Mucosa of rectum (tissue), 2 donors: ENCODE results near the gene STARD10.
A peak's percentile ranks its signal among the peaks of the same experiment; 100 is the strongest.

Experiments used
- H3K27ac ChIP-seq, 2 donors: one replicate each; pipeline ENCODE4 v1.7.0; 2013; ENCODE audit warnings: inconsistent platforms in 2 of 2, low read depth in 2 of 2, low read length in 2 of 2
- H3K27me3 ChIP-seq, 2 donors: one replicate each; pipeline ENCODE4 v1.7.0; 2013; ENCODE audit warnings: low read length in 2 of 2; ENCODE audit not compliant: control insufficient read depth in 2 of 2, insufficient read depth in 2 of 2
- H3K36me3 ChIP-seq, 2 donors: one replicate each; pipeline ENCODE4 v1.7.0; 2013; ENCODE audit warnings: low read length in 2 of 2; ENCODE audit not compliant: control insufficient read depth in 2 of 2, insufficient read depth in 2 of 2
- H3K4me1 ChIP-seq, 2 donors: one replicate each; pipeline ENCODE4 v1.7.0; 2013; ENCODE audit warnings: low read length in 2 of 2, mild to moderate bottlenecking in 1 of 2; ENCODE audit not compliant: control insufficient read depth in 2 of 2, insufficient read depth in 2 of 2
- H3K4me3 ChIP-seq, 2 donors: one replicate each; pipeline ENCODE4 v1.7.0; 2013; ENCODE audit warnings: low read length in 2 of 2
- H3K9ac ChIP-seq, 2 donors: one replicate each; pipeline ENCODE4 v1.7.0; 2013; ENCODE audit warnings: low read length in 2 of 2, low read depth in 1 of 2, mild to moderate bottlenecking in 1 of 2
- H3K9me3 ChIP-seq, 2 donors: one replicate each; pipeline ENCODE4 v1.7.0; 2013; ENCODE audit warnings: low read length in 2 of 2; ENCODE audit not compliant: control insufficient read depth in 2 of 2
- donor health status: healthy.
- donor health status: Normal muscosa, but diverticular disease.

Gene STARD10

DNA sequence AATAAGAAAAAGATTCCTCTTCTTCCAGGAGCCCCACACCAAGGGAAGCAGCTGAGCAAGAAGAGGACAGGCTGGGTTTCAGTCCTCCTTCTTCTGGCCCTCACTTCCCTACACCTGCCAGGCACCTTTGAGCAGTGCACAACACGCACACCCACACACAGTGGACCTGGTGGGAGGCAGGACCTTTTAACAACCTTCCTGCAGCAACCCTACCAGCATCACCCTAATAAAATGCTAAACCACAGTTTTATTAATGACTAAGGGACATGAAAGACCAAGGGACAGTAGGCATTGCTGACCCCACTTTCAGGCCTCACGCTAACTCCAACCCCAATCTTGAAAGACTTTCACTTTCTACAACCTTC lies 53.8 kb downstream of the STARD10 start:
- H3K36me3 ChIP-seq: no peaks in the 10 kb centered on the region
- no peak overlapping the region for H3K4me3 ChIP-seq
- peaks cover 30 to 49% of the 10 kb centered on the region in 2 donors for H3K4me1 ChIP-seq
- H3K27me3 ChIP-seq: no peaks in the 10 kb centered on the region
- H3K9me3 ChIP-seq: no peaks in the 10 kb centered on the region
- no peak overlapping the region for H3K9ac ChIP-seq
- peak overlapping the region in 1 of 2 donors; percentile 81 for H3K27ac ChIP-seq

- Histone ChIP-seq H3K27ac (peak overlapping the region; percentile 9 to 81), H3K9ac (peak overlapping the region in 1 of 2 donors; percentile 38), H3K9me3 (no peaks in the 10 kb centered on the region), H3K4me3 (no peak overlapping the region), H3K36me3 (no peaks in the 10 kb centered on the region), H3K27me3 (no peaks in the 10 kb centered on the region), H3K4me1 (peaks cover 30 to 46% of the 10 kb centered on the region in 2 donors)
These were observed 54.4 kb downstream of the STARD10 start for GRCh38 chr11:72739240-72740059.

- peaks cover 30 to 43% of the 10 kb centered on the region in 2 donors for H3K4me1 ChIP-seq
- H3K9me3 ChIP-seq: no peaks in the 10 kb centered on the region
- H3K27ac ChIP-seq: peak overlapping the region; percentile 45 to 81
- H3K4me3 ChIP-seq: peak overlapping the region; percentile 6 to 50
- no peaks in the 10 kb centered on the region for H3K27me3 ChIP-seq
- peak overlapping the region; percentile 3 to 38 for H3K9ac ChIP-seq
- H3K36me3 ChIP-seq: no peaks in the 10 kb centered on the region
These were observed 55.4 kb downstream of the STARD10 start for GRCh38 chr11:72738199-72739141.

- peak overlapping the region in 1 of 2 donors; percentile 16 for H3K4me3 ChIP-seq
- H3K4me1 ChIP-seq: peaks cover 23 to 42% of the 10 kb centered on the region in 2 donors
- no peaks in the 10 kb centered on the region for H3K36me3 ChIP-seq
- H3K9ac ChIP-seq: no peak overlapping the region
- H3K9me3 ChIP-seq: no peaks in the 10 kb centered on the region
- H3K27me3 ChIP-seq: no peaks in the 10 kb centered on the region
- H3K27ac ChIP-seq: peak overlapping the region; percentile 2 to 81
These were observed 56.5 kb downstream of the STARD10 start for GRCh38 chr11:72737336-72737735.

DNA sequence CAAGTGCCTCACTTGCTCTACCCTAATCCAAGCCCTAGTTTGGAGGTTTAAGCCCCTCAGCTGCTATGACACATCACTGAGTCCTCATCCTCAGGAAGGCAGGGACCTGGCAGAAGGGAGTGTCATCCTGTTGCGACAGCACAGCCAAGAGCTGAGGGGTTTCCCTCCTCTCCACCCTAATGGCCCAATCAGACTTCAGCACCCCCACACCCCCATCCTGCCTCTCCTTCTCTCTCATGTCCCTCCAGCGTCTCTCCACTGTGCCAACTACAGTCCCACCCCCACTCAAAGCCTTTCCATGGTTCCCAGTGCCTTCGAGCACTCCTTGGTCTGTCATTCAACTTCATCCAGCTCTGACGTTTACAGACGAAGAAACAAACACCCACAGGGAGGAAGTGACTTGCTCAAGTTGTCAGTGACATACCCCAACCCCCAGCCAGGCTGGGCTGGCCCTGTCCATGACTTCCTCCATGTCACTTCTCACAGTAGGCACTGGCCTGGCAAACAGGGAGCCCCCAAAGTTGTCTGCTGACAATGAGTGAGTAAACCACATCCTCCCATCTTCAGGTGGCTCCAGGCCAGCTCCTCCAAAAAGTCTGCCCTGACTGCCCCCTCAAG lies 57.3 kb downstream of the STARD10 start:
- Histone ChIP-seq H3K4me3 (peak overlapping the region in 1 of 2 donors; percentile 16), H3K9ac (no peak overlapping the region), H3K4me1 (peaks cover 16 to 34% of the 10 kb centered on the region in 2 donors), H3K9me3 (no peaks in the 10 kb centered on the region), H3K27ac (peak overlapping the region; percentile 19 to 49), H3K27me3 (no peaks in the 10 kb centered on the region), H3K36me3 (no peaks in the 10 kb centered on the region)

- peak overlapping the region in 1 of 2 donors; percentile 24 for H3K9ac ChIP-seq
- peaks cover 11 to 26% of the 10 kb centered on the region in 2 donors for H3K4me1 ChIP-seq
- H3K27ac ChIP-seq: peak overlapping the region in 1 of 2 donors; percentile 38
- H3K4me3 ChIP-seq: no peak overlapping the region
- no peaks in the 10 kb centered on the region for H3K36me3 ChIP-seq
- H3K9me3 ChIP-seq: no peaks in the 10 kb centered on the region
- H3K27me3 ChIP-seq: no peaks in the 10 kb centered on the region
These were observed 58.3 kb downstream of the STARD10 start for GRCh38 chr11:72735495-72736027.

DNA sequence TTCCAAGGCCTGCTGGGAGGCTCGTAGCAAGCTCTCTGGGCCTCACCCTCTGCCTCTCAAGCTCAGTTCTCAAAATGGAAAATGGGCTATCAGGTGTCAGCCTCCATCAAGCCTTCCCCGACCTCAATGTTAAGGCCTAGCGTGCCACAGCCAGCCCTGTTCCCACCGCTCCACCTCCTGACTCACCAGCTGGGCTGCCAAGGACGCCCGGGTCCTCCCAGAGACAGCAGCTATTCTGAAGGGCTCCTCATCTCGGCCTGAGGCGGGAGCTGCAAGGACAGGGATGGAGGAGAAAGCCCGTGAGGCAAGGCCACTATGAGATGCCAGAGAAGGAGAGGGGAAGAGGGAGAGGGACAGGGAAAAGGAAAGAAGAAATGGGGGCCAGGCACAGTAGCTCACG lies 61.5 kb downstream of the STARD10 start:
- H3K27me3 ChIP-seq: no peaks in the 10 kb centered on the region
- no peaks in the 10 kb centered on the region for H3K9me3 ChIP-seq
- peaks cover 4 to 7% of the 10 kb centered on the region in 2 donors for H3K4me1 ChIP-seq
- no peak overlapping the region for H3K27ac ChIP-seq
- no peaks in the 10 kb centered on the region for H3K36me3 ChIP-seq
- no peak overlapping the region for H3K9ac ChIP-seq
- no peak overlapping the region for H3K4me3 ChIP-seq

GRCh38 chr11:72730737-72731136 lies 63.1 kb downstream of the STARD10 start:
- Histone ChIP-seq H3K36me3 (no peaks in the 10 kb centered on the region), H3K4me3 (no peak overlapping the region), H3K9ac (no peak overlapping the region), H3K4me1 (peaks cover 0 to 2% of the 10 kb centered on the region in 2 donors), H3K9me3 (no peaks in the 10 kb centered on the region), H3K27me3 (no peaks in the 10 kb centered on the region), H3K27ac (no peak overlapping the region)

GRCh38 chr11:72730243-72730642 lies 63.6 kb downstream of the STARD10 start:
- Histone ChIP-seq H3K27me3 (no peaks in the 10 kb centered on the region), H3K9ac (no peak overlapping the region), H3K9me3 (no peaks in the 10 kb centered on the region), H3K36me3 (no peaks in the 10 kb centered on the region), H3K27ac (no peak overlapping the region), H3K4me3 (no peak overlapping the region), H3K4me1 (peaks cover 0 to 5% of the 10 kb centered on the region in 2 donors)
